Measurements from ENCODE around the gene DEFB119. TPM values are rescaled to one million over a fixed set of nuclear protein-coding genes. Genes with fewer than 3 reads are reported as not detected.

DEFB119 gene
- total RNA-seq, 1 experiment from 2014 or later: not detected

- no peak overlapping the region for H3K18ac ChIP-seq (ENCODE audit: insufficient read length, low read depth, low read length)
- Mint-ChIP-seq H3K4me1 (no peaks in the 10 kb centered on the region), H3K27ac (no peak overlapping the region), H3K27me3 (ENCODE audit: low read depth) (peaks cover 5% of the 10 kb centered on the region), H3K36me3 (ENCODE audit: insufficient read depth in 1 of 3, low read depth in 3 of 3) (peaks cover 0 to 49% (median 19%) of the 10 kb centered on the region in 3 experiments; a peak in 5 of 7 replicates), H3K4me3 (no peak overlapping the region), H3K9me3 (peaks cover 77 to 81% of the 10 kb centered on the region in 2 experiments)
- no peak overlapping the region for H2BK5ac ChIP-seq (ENCODE audit: insufficient read length, low read length)
- H4K20me1 ChIP-seq (ENCODE audit: control insufficient read depth, insufficient read depth, insufficient read length): no peaks in the 10 kb centered on the region
- no peak overlapping the region for H3K27ac ChIP-seq (ENCODE audit: insufficient read length, low read depth, low read length)
- no peak overlapping the region for H3K4me2 ChIP-seq (ENCODE audit: insufficient read depth, insufficient read length, low read length)
- H3K4ac ChIP-seq (ENCODE audit: low read depth, low read length): no peak overlapping the region
- no peaks in the 10 kb centered on the region for H3K23me2 ChIP-seq (ENCODE audit: insufficient read length, low read depth, low read length, poor library complexity, severe bottlenecking)
- H4K91ac ChIP-seq (ENCODE audit: insufficient read length, low read depth, low read length): no peak overlapping the region
- H3K9ac ChIP-seq (ENCODE audit: extremely low read depth, insufficient read length, low read length): no peak overlapping the region
- no peaks in the 10 kb centered on the region for H3K79me2 ChIP-seq (ENCODE audit: insufficient read depth, low read length)
- H2AFZ ChIP-seq (ENCODE audit: low read length): no peak overlapping the region
- no peak overlapping the region for H2AK5ac ChIP-seq (ENCODE audit: insufficient read length, low read length)
- no peak overlapping the region for H2BK15ac ChIP-seq (ENCODE audit: low read depth, low read length)
- no peak overlapping the region for H3K23ac ChIP-seq (ENCODE audit: insufficient read length, low read depth, low read length)
- H2BK120ac ChIP-seq (ENCODE audit: low read depth, low read length, poor library complexity, severe bottlenecking): no peak overlapping the region
- no peaks in the 10 kb centered on the region for H3K27me3 ChIP-seq (ENCODE audit: insufficient read depth, low read length)
- WGBS (ENCODE audit: extremely low coverage, insufficient read length, low lambda C conversion rate): no CpG with 5 or more reads among the region's 1 CpG
- TF ChIP-seq, protein P1, sequence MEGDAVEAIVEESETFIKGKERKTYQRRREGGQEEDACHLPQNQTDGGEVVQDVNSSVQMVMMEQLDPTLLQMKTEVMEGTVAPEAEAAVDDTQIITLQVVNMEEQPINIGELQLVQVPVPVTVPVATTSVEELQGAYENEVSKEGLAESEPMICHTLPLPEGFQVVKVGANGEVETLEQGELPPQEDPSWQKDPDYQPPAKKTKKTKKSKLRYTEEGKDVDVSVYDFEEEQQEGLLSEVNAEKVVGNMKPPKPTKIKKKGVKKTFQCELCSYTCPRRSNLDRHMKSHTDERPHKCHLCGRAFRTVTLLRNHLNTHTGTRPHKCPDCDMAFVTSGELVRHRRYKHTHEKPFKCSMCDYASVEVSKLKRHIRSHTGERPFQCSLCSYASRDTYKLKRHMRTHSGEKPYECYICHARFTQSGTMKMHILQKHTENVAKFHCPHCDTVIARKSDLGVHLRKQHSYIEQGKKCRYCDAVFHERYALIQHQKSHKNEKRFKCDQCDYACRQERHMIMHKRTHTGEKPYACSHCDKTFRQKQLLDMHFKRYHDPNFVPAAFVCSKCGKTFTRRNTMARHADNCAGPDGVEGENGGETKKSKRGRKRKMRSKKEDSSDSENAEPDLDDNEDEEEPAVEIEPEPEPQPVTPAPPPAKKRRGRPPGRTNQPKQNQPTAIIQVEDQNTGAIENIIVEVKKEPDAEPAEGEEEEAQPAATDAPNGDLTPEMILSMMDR (conservative IDR thresholded peaks at IDR 0.05): no peak
- H2BK12ac ChIP-seq (ENCODE audit: insufficient read length, low read depth, low read length): no peak overlapping the region
- H2BK20ac ChIP-seq (ENCODE audit: low read depth, low read length, poor library complexity, severe bottlenecking): no peak overlapping the region
- no peak for DNase-seq
- no peak overlapping the region for H3K56ac ChIP-seq (ENCODE audit: insufficient read length, low read depth, low read length)
- no peak overlapping the region for H4K5ac ChIP-seq (ENCODE audit: insufficient read length, low read depth, low read length)
- no peaks in the 10 kb centered on the region for H3K4me1 ChIP-seq (ENCODE audit: insufficient read depth, low read length)
- H4K8ac ChIP-seq (replicated peaks; ENCODE audit: insufficient read length, low read depth, low read length): no peak overlapping the region
- no peak overlapping the region for H3K14ac ChIP-seq (ENCODE audit: insufficient read depth, low read length)
- no peaks in the 10 kb centered on the region for H3K79me1 ChIP-seq (ENCODE audit: insufficient read depth, low read depth, low read length, poor library complexity, severe bottlenecking)
- peaks cover 99% of the 10 kb centered on the region for H3K9me3 ChIP-seq (ENCODE audit: control insufficient read depth, low read depth, low read length)
- no peak overlapping the region for H3T11ph ChIP-seq (ENCODE audit: low read length)
Observed at GRCh38 chr20:31410011-31410410, 19.6 kb upstream of the DEFB119 start.
